GDM1 (cell line): ENCODE measurements around the gene OR8U1.
"Not testable (repeated sequence)": the region's sequence is repeated elsewhere in the genome, so short reads cannot be mapped to it uniquely, and the experiment has no call there.

Source experiments
- DNase-seq: peaks from one replicate; lab custom pipeline; 2025; lab: John Stamatoyannopoulos, UW

Gene OR8U1

DNA sequence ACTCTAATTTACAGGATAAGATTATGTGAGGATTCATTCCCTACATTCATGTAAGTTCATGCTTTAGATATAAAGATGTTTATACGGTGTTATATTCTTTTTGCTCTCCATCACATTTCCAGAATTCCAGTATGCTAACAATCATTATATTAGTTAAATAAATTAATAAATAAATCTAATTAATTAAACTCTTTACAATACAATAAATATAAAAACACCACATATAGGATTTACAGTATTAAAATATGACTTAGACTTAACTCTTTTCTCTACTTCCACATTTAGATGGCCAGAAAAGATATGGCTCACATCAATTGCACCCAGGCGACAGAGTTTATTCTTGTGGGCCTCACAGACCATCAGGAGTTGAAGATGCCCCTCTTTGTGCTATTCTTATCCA lies at the start of gene OR8U1:
TSS of gene OR8U1 (plus strand) at position 301 of the 400 bp plus-strand sequence. CDS start at position 301, 0 bp downstream.
- no peak for DNase-seq

GRCh38 chr11:56331861-56332491 lies 43.4 kb upstream of the OR8U1 start:
- DNase-seq: no peak

DNA sequence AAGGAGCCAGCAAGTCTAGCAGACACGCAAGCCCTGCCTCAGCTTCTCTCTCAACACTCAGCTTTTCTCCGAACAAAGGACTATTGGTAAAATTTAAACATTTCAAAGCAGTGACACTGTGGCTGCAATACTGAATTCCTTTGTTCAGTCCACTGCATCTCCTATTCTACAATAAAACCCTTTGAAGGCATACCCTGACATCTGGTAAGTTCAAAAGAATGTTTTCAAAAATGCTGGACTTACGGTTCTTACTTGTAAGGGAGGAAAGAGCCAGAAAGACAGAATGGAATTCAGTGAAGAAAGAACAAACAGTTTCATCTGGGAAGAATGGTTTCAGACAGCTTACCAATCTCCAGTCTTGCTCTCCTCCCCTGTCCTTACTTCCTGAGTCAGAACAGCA lies 42.3 kb upstream of the OR8U1 start:
- DNase-seq: no peak

GRCh38 chr11:56340289-56340688 lies 35.1 kb upstream of the OR8U1 start:
- DNase-seq: no peak

DNA sequence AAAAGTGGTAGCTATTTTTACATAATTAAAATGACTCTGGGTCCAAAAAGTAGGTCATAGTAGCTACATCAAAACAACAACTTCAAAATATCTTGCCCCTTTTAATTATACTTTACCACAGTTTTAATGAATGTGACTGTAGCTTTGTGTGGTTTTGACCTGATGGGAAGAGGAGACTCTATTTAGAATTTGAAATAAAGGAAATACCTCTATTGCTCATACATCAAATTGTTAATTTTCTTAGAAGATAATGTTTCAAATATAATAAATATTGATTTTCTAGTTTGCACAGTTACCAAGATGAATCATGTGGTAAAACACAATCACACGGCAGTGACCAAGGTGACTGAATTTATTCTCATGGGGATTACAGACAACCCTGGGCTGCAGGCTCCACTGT lies 29.7 kb upstream of the OR8U1 start, which contains the start of gene OR8K1:
TSS of gene OR8K1 (plus strand) at position 301 of the 400 bp plus-strand sequence. CDS start at position 301, 0 bp downstream.
- DNase-seq: no peak

GRCh38 chr11:56353991-56354390 lies 21.4 kb upstream of the OR8U1 start, which contains the start of gene OR8J1:
Gene OR8J1 (plus strand): TSS chr11:56354291. CDS start chr11:56360247, 5,956 bp downstream.
- DNase-seq: no peak

- DNase-seq: no peak
Observed at GRCh38 chr11:56380120-56380519, 4.7 kb downstream of the OR8U1 start.

- DNase-seq: no peak
Observed at GRCh38 chr11:56394381-56394780, 19.0 kb downstream of the OR8U1 start.

DNA sequence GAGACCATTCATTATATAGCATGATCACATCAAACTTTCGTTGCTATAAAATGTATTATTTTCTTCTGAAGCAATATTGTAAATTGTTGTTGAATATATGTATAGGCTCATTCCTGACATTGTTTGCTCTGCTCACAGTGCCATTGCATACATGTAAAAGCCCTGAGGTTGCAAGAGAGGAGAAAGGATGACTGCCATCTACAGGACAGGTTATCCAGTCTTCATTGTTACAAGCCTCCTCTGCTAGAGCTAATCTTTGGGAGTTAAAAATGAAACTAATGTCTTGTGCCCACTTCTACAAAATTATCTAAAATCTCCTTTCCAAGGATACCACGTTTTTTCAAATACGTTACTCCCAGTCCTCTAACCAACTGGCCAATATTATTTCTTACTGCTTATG lies 20.6 kb downstream of the OR8U1 start:
- DNase-seq: no peak

GRCh38 chr11:56401858-56402461 lies 26.5 kb downstream of the OR8U1 start:
- DNase-seq: not testable (repeated sequence)

DNA sequence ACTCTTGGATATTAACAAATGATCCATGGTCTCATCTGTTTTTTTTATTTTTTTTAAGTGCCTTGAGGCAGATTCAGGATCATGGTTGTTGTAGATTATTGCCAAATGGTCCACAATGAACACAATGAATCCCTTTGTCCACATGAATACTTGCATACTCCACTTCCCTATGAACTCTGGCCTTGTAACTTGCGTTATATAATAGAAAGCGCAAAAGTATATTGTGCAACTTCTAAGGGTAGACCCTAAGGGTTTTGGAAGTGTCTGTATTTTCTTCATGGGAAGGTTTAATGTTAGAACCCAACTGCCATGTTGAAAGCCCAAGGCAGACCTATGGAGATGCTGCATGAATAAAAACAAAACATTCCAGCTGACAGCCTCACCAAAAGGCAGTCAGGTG lies 29.0 kb downstream of the OR8U1 start:
- DNase-seq: no peak

DNA sequence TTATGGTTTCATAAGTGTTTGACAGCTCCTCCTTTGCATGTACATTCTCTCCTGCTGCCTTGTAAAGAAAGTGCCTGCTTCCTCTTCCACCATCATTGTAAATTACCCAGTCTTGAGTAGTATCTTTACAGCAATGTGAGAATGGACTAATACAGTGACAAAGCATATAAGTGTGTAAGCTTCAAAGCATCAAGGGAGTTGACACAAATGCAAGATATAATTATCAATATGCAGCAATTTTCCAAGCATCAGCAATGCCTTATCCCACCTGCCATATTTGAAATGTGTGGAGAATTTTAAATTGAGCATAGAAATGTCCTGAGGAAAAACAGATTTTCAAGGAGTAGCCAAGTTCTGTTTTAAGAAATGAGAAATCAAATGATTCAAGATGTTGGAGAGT lies 35.4 kb downstream of the OR8U1 start:
- no peak for DNase-seq

- no peak for DNase-seq
Observed at GRCh38 chr11:56412396-56412795, 37.0 kb downstream of the OR8U1 start, which contains the start of gene OR5AL1. Gene OR5AL1 (plus strand): TSS chr11:56412696.
